Nephron (organoid): ENCODE measurements around the gene CDH23.

Experiments used
- H3K27ac Mint-ChIP-seq, 3 experiments: 2 replicates each; pipeline ENCODE4 v1.8.0; 2020; ENCODE audit warnings: mixed read lengths in 3 of 3, mild to moderate bottlenecking in 2 of 3, moderate library complexity in 1 of 3
- H3K27me3 Mint-ChIP-seq: 2 replicates; pipeline ENCODE4 v1.8.0; 2021; ENCODE audit warnings: low read depth, mild to moderate bottlenecking, moderate library complexity, mixed read lengths
- H3K36me3 Mint-ChIP-seq: 2 replicates; pipeline ENCODE4 v1.8.0; 2020; ENCODE audit warnings: low read depth, mixed read lengths
- H3K4me1 Mint-ChIP-seq: 2 replicates; pipeline ENCODE4 v1.8.0; 2020; ENCODE audit warnings: mixed read lengths
- H3K4me3 Mint-ChIP-seq, 3 experiments: 2 replicates each; pipeline ENCODE4 v1.8.0; 2020; ENCODE audit warnings: mild to moderate bottlenecking in 3 of 3, mixed read lengths in 3 of 3, moderate library complexity in 2 of 3
- H3K9me3 Mint-ChIP-seq: 2 replicates; pipeline ENCODE4 v1.8.0; 2020; ENCODE audit warnings: mixed read lengths
- CTCF ChIP-seq, 3 experiments: fragments of 200-600 bp; sonication (generic); IDR thresholded peaks; one replicate each; pipeline ENCODE4 v1.5.0; 2021; ENCODE audit warnings: antibody characterized with exemption in 3 of 3; ENCODE audit not compliant: unreplicated experiment in 3 of 3

CDH23 gene

GRCh38 chr10:71423250-71423649, 26.5 kb downstream of the CDH23 start:
- TF ChIP-seq CTCF (IDR thresholded peaks at IDR 0.05; ENCODE audit: unreplicated experiment in 3 of 3): no peak
- H3K27ac Mint-ChIP-seq: no peak overlapping the region
- H3K36me3 Mint-ChIP-seq: no peaks in the 10 kb centered on the region
- peaks cover 9% of the 10 kb centered on the region for H3K4me1 Mint-ChIP-seq
- H3K9me3 Mint-ChIP-seq: no peaks in the 10 kb centered on the region
- no peak overlapping the region for H3K4me3 Mint-ChIP-seq
- H3K27me3 Mint-ChIP-seq: peaks cover 20% of the 10 kb centered on the region

- Mint-ChIP-seq H3K9me3 (no peaks in the 10 kb centered on the region), H3K36me3 (no peaks in the 10 kb centered on the region), H3K27me3 (peaks cover 20% of the 10 kb centered on the region), H3K27ac (no peak overlapping the region), H3K4me3 (no peak overlapping the region), H3K4me1 (peaks cover 9% of the 10 kb centered on the region)
- TF ChIP-seq CTCF (IDR thresholded peaks at IDR 0.05; ENCODE audit: unreplicated experiment in 3 of 3): no peak
Observed at GRCh38 chr10:71423901-71424300, 27.2 kb downstream of the CDH23 start.

GRCh38 chr10:71424496-71425194, 27.9 kb downstream of the CDH23 start:
- no peak for TF ChIP-seq CTCF (IDR thresholded peaks at IDR 0.05; ENCODE audit: unreplicated experiment in 3 of 3)
- Mint-ChIP-seq H3K36me3 (no peaks in the 10 kb centered on the region), H3K27me3 (peaks cover 21% of the 10 kb centered on the region), H3K27ac (no peak overlapping the region), H3K9me3 (no peaks in the 10 kb centered on the region), H3K4me3 (no peak overlapping the region), H3K4me1 (peaks cover 17% of the 10 kb centered on the region)

- no peak overlapping the region for H3K4me3 Mint-ChIP-seq
- H3K27me3 Mint-ChIP-seq: peaks cover 23% of the 10 kb centered on the region
- H3K9me3 Mint-ChIP-seq: no peaks in the 10 kb centered on the region
- H3K36me3 Mint-ChIP-seq: no peaks in the 10 kb centered on the region
- no peak for TF ChIP-seq CTCF (IDR thresholded peaks at IDR 0.05; ENCODE audit: unreplicated experiment in 3 of 3)
- no peak overlapping the region for H3K27ac Mint-ChIP-seq
- H3K4me1 Mint-ChIP-seq: peaks cover 26% of the 10 kb centered on the region
Observed at GRCh38 chr10:71426058-71426605, 29.4 kb downstream of the CDH23 start.

- Mint-ChIP-seq H3K9me3 (no peaks in the 10 kb centered on the region), H3K27ac (no peak overlapping the region), H3K4me1 (peaks cover 30% of the 10 kb centered on the region), H3K4me3 (no peak overlapping the region), H3K36me3 (no peaks in the 10 kb centered on the region), H3K27me3 (peaks cover 27% of the 10 kb centered on the region)
- no peak for TF ChIP-seq CTCF (IDR thresholded peaks at IDR 0.05; ENCODE audit: unreplicated experiment in 3 of 3)
Observed at GRCh38 chr10:71427246-71427645, 30.5 kb downstream of the CDH23 start.

GRCh38 chr10:71429304-71429703, 32.6 kb downstream of the CDH23 start:
- Mint-ChIP-seq H3K27me3 (peaks cover 20% of the 10 kb centered on the region), H3K4me1 (peaks cover 47% of the 10 kb centered on the region), H3K27ac (peak overlapping the region in 2 of 3 experiments; percentile 5 to 6), H3K36me3 (no peaks in the 10 kb centered on the region), H3K4me3 (no peak overlapping the region), H3K9me3 (no peaks in the 10 kb centered on the region)
- no peak for TF ChIP-seq CTCF (IDR thresholded peaks at IDR 0.05; ENCODE audit: unreplicated experiment in 3 of 3)
